ENCODE results near the gene LCNL1.
A peak's percentile ranks its signal among the peaks of the same experiment; 100 is the strongest.

The LCNL1 gene

GRCh38 chr9:136981588-136982231 lies 1.1 kb upstream of the LCNL1 start:
- no peak overlapping the region for H3K4me3 ChIP-seq (ENCODE audit: low read depth, low read length)
- no peak for TF ChIP-seq CTCF (conservative IDR thresholded peaks at IDR 0.05; ENCODE audit: low read depth, low read length)
- DNase-seq (ENCODE audit: low read depth), result peak; percentile 46

- H3K4me3 ChIP-seq (ENCODE audit: low read depth, low read length), result no peak overlapping the region
- TF ChIP-seq CTCF (conservative IDR thresholded peaks at IDR 0.05; ENCODE audit: low read depth, low read length), result no peak
- DNase-seq (ENCODE audit: low read depth), result peak; percentile 44
Observed at GRCh38 chr9:136983167-136983566, 374 bp downstream of the LCNL1 start.

- peak; percentile 58 for DNase-seq (ENCODE audit: low read depth)
- H3K4me3 ChIP-seq (ENCODE audit: low read depth, low read length), result no peak overlapping the region
- no peak for TF ChIP-seq CTCF (conservative IDR thresholded peaks at IDR 0.05; ENCODE audit: low read depth, low read length)
Observed at GRCh38 chr9:136983656-136984314, 992 bp downstream of the LCNL1 start.

GRCh38 chr9:136984464-136985026 lies 1.8 kb downstream of the LCNL1 start:
- TF ChIP-seq CTCF (conservative IDR thresholded peaks at IDR 0.05; ENCODE audit: low read depth, low read length), result no peak
- no peak overlapping the region for H3K4me3 ChIP-seq (ENCODE audit: low read depth, low read length)
- peak; percentile 34 for DNase-seq (ENCODE audit: low read depth)

GRCh38 chr9:136985027-136985602 lies 2.3 kb downstream of the LCNL1 start:
- H3K4me3 ChIP-seq (ENCODE audit: low read depth, low read length), result no peak overlapping the region
- no peak for TF ChIP-seq CTCF (conservative IDR thresholded peaks at IDR 0.05; ENCODE audit: low read depth, low read length)
- peak; percentile 37 for DNase-seq (ENCODE audit: low read depth)

- TF ChIP-seq CTCF (conservative IDR thresholded peaks at IDR 0.05; ENCODE audit: low read depth, low read length), result no peak
- no peak overlapping the region for H3K4me3 ChIP-seq (ENCODE audit: low read depth, low read length)
- DNase-seq (ENCODE audit: low read depth), result no peak
Observed at GRCh38 chr9:136985853-136986252, 3.1 kb downstream of the LCNL1 start.

Data from choroid plexus epithelial cell (primary cell).